ENCODE measurements around the gene FGD1.

The FGD1 gene

GRCh38 chrX:54529151-54529550, 33.1 kb upstream of the FGD1 start:
- H3K27ac Mint-ChIP-seq = peak overlapping the region; percentile 100
- H3K4me1 Mint-ChIP-seq = peaks cover 22% of the 10 kb centered on the region
- peaks cover 13% of the 10 kb centered on the region for H3K36me3 Mint-ChIP-seq (ENCODE audit: low read depth)
- TF ChIP-seq CTCF (IDR thresholded peaks at IDR 0.05; ENCODE audit: unreplicated experiment in 3 of 3) = no peak
- peaks cover 3% of the 10 kb centered on the region for H3K9me3 Mint-ChIP-seq
- peak overlapping the region; percentile 88 to 93 (median 92) for H3K4me3 Mint-ChIP-seq
- H3K27me3 Mint-ChIP-seq (ENCODE audit: low read depth) = no peaks in the 10 kb centered on the region

- no peaks in the 10 kb centered on the region for H3K36me3 Mint-ChIP-seq (ENCODE audit: low read depth)
- TF ChIP-seq CTCF (IDR thresholded peaks at IDR 0.05; ENCODE audit: unreplicated experiment in 3 of 3) = no peak
- H3K4me1 Mint-ChIP-seq = peaks cover 8% of the 10 kb centered on the region
- H3K4me3 Mint-ChIP-seq = no peak overlapping the region
- no peaks in the 10 kb centered on the region for H3K27me3 Mint-ChIP-seq (ENCODE audit: low read depth)
- H3K27ac Mint-ChIP-seq = peak overlapping the region; percentile 79 to 91 (median 88)
- H3K9me3 Mint-ChIP-seq = peaks cover 11% of the 10 kb centered on the region
Measured at GRCh38 chrX:54509400-54509799, 13.4 kb upstream of the FGD1 start.

GRCh38 chrX:54496936-54497335, 902 bp upstream of the FGD1 start:
- Mint-ChIP-seq H3K36me3 (ENCODE audit: low read depth) (no peaks in the 10 kb centered on the region), H3K4me1 (peaks cover 30% of the 10 kb centered on the region), H3K4me3 (peak overlapping the region; percentile 79 to 86 (median 84)), H3K27ac (peak overlapping the region; percentile 76 to 89 (median 86)), H3K9me3 (peaks cover 18% of the 10 kb centered on the region), H3K27me3 (ENCODE audit: low read depth) (no peaks in the 10 kb centered on the region)
- TF ChIP-seq CTCF (IDR thresholded peaks at IDR 0.05; ENCODE audit: unreplicated experiment in 3 of 3) = no peak

- Mint-ChIP-seq H3K9me3 (peaks cover 21% of the 10 kb centered on the region), H3K4me1 (peaks cover 30% of the 10 kb centered on the region), H3K27me3 (ENCODE audit: low read depth) (no peaks in the 10 kb centered on the region), H3K36me3 (ENCODE audit: low read depth) (peaks cover 1% of the 10 kb centered on the region), H3K27ac (peak overlapping the region; percentile 76 to 89 (median 86)), H3K4me3 (peak overlapping the region; percentile 79 to 86 (median 84))
- TF ChIP-seq CTCF (IDR thresholded peaks at IDR 0.05; ENCODE audit: unreplicated experiment in 3 of 3) = no peak
Measured at GRCh38 chrX:54496517-54496852, 451 bp upstream of the FGD1 start.

- Mint-ChIP-seq H3K36me3 (ENCODE audit: low read depth) (peaks cover 13% of the 10 kb centered on the region), H3K4me3 (peak overlapping the region; percentile 86 to 95 (median 89)), H3K9me3 (peaks cover 27% of the 10 kb centered on the region), H3K27me3 (ENCODE audit: low read depth) (no peaks in the 10 kb centered on the region), H3K27ac (peak overlapping the region; percentile 89 to 92 (median 91)), H3K4me1 (peaks cover 30% of the 10 kb centered on the region)
- no peak for TF ChIP-seq CTCF (IDR thresholded peaks at IDR 0.05; ENCODE audit: unreplicated experiment in 3 of 3)
Measured at GRCh38 chrX:54494989-54495813, 833 bp downstream of the FGD1 start.

Measured in nephron (organoid).